Suprapubic skin (tissue), 4 donors: ENCODE measurements around the gene DCP1B. TPM values are rescaled to one million over a fixed set of nuclear protein-coding genes. Genes with fewer than 3 reads are reported as not detected.

Experiments used
- DNase-seq, 2 donors: peaks; one replicate each; pipeline ENCODE4 v3.0.0-alpha.2; 2019; ENCODE audit warnings: low spot score in 2 of 2
- H3K27ac ChIP-seq: fragments of 200-600 bp; sonication (generic); one replicate; pipeline ENCODE4 v1.5.1; 2019
- H3K27me3 ChIP-seq: fragments of 200-600 bp; sonication (generic); one replicate; pipeline ENCODE4 v1.5.1; 2019
- H3K36me3 ChIP-seq: fragments of 200-600 bp; sonication (generic); one replicate; pipeline ENCODE4 v1.5.1; 2019
- H3K4me1 ChIP-seq: fragments of 200-600 bp; sonication (generic); one replicate; pipeline ENCODE4 v1.5.1; 2019
- H3K4me3 ChIP-seq: fragments of 200-600 bp; sonication (generic); one replicate; pipeline ENCODE4 v1.5.1; 2019; ENCODE audit warnings: mild to moderate bottlenecking
- H3K9me3 ChIP-seq: fragments of 200-600 bp; sonication (generic); one replicate; pipeline ENCODE4 v1.5.1; 2019
- EP300 ChIP-seq: sonication (generic); formaldehyde crosslinking; IDR thresholded peaks from one replicate; pipeline ENCODE4 v1.6.1; 2017; ENCODE audit warnings: antibody characterized with exemption
- POLR2A ChIP-seq, 2 donors: fragments of 450-650 bp; IDR thresholded peaks; one replicate each; pipeline ENCODE4 v1.6.1; 2017; ENCODE audit warnings: antibody characterized with exemption in 2 of 2, mild to moderate bottlenecking in 2 of 2, moderate library complexity in 2 of 2
- POLR2AphosphoS5 ChIP-seq, 3 donors: sonication (generic); formaldehyde crosslinking; IDR thresholded peaks; one replicate each; pipeline ENCODE4 v1.6.1; 2017; ENCODE audit warnings: antibody characterized with exemption in 3 of 3
- WGBS: methylation state at CpG from one replicate; pipeline ENCODE4 v1.1.5; 2018; 5-methylcytosine and 5-hydroxymethylcytosine counted together
- total RNA-seq, 4 donors: library from RNA; depleted of rRNA; stranded (reverse); fragments of >200 nt; gene quantifications; one replicate each; pipeline ENCODE4 v1.1.0, GENCODE V29; 2016
- TF ChIP-seq, protein P1 (sequence below), 2 donors: fragments of 200-600 bp in 1 of 2; fragments of 450-650 bp in 1 of 2; sonication (generic) in 1 of 2; IDR thresholded peaks; one replicate each; pipeline ENCODE4 v1.5.1; 2016 to 2019; ENCODE audit warnings: antibody characterized with exemption in 2 of 2, mild to moderate bottlenecking in 1 of 2, moderate library complexity in 1 of 2

Gene DCP1B
- total RNA-seq, 4 donors from 2014 or later = 11.5 to 19.5 (median 13.3) TPM

DNA sequence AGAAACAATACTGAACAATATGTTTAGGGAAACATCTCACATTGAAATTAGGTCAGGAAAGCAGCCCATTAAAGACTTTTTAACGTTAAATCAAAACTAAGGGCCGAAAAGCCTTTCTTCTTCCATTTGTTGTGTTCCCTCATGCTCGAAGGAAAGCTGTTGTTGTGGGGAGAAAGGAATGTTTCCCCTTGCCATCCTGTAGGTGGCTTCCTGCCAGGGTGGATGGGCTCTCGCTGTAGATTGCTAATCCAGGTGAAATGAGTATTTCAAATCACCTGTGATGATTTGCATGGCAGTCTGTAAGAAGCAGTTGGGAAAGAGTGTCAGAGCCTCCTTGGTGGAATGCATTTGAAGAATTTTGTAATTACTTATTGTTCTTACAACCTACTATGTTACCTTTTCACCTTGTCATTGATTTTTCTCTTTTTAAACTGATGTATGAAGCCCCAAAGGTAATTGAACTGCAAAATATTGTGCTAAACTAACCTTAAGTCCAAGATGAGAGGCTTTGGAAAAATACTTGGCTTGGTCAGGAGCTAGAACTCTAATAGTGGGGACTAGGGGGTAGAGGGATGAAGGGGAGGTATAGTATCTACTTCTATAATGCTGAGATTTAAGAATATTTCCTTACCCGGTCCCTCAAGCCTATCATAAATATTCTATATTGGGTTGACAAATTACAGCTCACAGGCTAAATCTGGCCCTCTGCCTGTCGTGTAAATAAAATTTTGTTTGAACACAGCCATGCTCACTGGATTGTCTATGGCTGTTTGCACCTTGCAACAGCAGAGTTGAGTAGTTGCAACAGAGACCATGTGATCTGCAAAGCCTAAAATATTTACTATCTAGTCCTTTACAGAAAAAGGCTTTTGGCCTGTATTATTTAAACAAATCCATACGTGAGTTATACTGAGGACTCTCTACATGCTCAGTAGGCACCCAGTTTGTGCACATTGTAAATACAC, 7.7 kb upstream of the DCP1B start:
- TF ChIP-seq EP300 = no peak
- TF ChIP-seq, protein P1, sequence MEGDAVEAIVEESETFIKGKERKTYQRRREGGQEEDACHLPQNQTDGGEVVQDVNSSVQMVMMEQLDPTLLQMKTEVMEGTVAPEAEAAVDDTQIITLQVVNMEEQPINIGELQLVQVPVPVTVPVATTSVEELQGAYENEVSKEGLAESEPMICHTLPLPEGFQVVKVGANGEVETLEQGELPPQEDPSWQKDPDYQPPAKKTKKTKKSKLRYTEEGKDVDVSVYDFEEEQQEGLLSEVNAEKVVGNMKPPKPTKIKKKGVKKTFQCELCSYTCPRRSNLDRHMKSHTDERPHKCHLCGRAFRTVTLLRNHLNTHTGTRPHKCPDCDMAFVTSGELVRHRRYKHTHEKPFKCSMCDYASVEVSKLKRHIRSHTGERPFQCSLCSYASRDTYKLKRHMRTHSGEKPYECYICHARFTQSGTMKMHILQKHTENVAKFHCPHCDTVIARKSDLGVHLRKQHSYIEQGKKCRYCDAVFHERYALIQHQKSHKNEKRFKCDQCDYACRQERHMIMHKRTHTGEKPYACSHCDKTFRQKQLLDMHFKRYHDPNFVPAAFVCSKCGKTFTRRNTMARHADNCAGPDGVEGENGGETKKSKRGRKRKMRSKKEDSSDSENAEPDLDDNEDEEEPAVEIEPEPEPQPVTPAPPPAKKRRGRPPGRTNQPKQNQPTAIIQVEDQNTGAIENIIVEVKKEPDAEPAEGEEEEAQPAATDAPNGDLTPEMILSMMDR (IDR thresholded peaks at IDR 0.05) = no peak
- WGBS = 82% methylated on average over 7 of the region's 7 CpGs
- no peak overlapping the region for H3K27ac ChIP-seq
- H3K27me3 ChIP-seq = no peaks in the 10 kb centered on the region
- H3K4me1 ChIP-seq = no peaks in the 10 kb centered on the region
- DNase-seq = no peak
- no peaks in the 10 kb centered on the region for H3K36me3 ChIP-seq
- H3K9me3 ChIP-seq = no peaks in the 10 kb centered on the region
- H3K4me3 ChIP-seq = no peak overlapping the region

DNA sequence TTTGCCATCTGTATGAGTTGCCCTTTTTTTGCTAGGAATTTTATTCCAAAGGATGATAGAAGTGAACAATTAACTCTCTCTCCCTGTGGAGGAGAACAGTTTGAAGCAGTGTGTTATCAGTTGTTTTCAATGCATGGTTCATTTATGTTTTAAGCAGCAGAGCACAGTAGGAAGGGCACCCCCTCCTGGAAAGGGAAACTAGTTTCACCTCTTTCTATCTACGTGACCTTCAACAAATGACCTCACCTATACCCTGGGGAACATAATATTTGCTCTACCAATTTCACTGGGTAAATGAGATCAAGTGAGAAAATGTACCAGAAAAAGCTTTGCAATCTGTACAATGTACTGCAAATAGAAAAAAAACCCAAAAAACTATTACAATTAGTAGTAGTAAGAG, 5.4 kb upstream of the DCP1B start:
- no peaks in the 10 kb centered on the region for H3K9me3 ChIP-seq
- H3K27ac ChIP-seq = no peak overlapping the region
- no peak overlapping the region for H3K4me3 ChIP-seq
- H3K36me3 ChIP-seq = no peaks in the 10 kb centered on the region
- TF ChIP-seq POLR2A (IDR thresholded peaks at IDR 0.05) (no peak), EP300 (no peak), POLR2AphosphoS5 (IDR thresholded peaks at IDR 0.05) (no peak)
- TF ChIP-seq, protein P1 (IDR thresholded peaks at IDR 0.05) = no peak
- H3K27me3 ChIP-seq = no peaks in the 10 kb centered on the region
- no peak for DNase-seq
- 38% methylated on average over 1 of the region's 1 CpG for WGBS
- peaks cover 4% of the 10 kb centered on the region for H3K4me1 ChIP-seq

DNA sequence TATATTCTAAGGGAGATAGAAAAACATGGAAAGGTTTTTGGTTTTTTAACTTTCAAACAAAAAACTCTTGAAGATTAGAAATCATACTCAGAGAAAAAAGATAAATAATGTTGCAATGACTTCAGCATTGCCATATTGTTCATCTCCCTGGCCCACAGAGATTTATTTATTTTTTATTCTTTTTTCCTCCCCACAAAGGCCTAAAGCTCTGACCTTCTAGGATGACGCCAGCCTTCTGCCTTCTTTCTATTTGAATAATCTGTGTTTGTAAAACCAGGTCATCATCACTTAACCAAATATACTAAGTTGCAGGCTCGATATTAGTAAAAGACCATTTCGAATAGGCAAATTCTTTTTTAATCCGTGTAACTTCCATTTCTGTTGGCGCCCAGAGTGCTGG, 4.4 kb upstream of the DCP1B start:
- H3K27ac ChIP-seq = no peak overlapping the region
- no peaks in the 10 kb centered on the region for H3K9me3 ChIP-seq
- no peak overlapping the region for H3K4me3 ChIP-seq
- no peaks in the 10 kb centered on the region for H3K36me3 ChIP-seq
- H3K4me1 ChIP-seq = peaks cover 6% of the 10 kb centered on the region
- 92% methylated on average over 5 of the region's 5 CpGs for WGBS
- no peaks in the 10 kb centered on the region for H3K27me3 ChIP-seq
- no peak for TF ChIP-seq EP300
- TF ChIP-seq, protein P1 (IDR thresholded peaks at IDR 0.05) = no peak
- TF ChIP-seq POLR2AphosphoS5 (IDR thresholded peaks at IDR 0.05) = no peak
- no peak for TF ChIP-seq POLR2A (IDR thresholded peaks at IDR 0.05)
- no peak for DNase-seq

DNA sequence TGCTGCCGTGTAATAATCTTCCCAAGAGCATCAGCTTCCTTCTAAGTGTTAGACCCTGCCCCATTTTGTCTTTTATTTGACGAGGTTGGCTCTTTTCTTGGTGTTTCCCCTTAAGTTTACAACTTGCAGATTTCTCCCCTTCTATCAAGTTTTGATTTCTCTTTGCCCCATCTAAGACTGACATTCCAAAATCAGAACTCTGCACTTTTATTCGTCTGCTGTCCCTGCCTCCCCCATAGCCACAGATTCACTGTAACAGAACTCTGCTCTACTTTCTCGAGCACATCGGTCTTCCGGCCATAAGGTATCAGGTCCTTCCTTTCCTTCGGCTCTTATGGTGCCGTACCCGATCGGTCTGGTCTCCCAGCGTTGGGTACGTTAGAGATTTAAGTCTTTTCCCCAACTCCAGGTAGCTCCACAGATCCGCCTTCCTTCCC, 563 bp downstream of the DCP1B start:
- Histone ChIP-seq H3K9me3 (no peaks in the 10 kb centered on the region), H3K27me3 (no peaks in the 10 kb centered on the region), H3K4me1 (peaks cover 23% of the 10 kb centered on the region), H3K36me3 (no peaks in the 10 kb centered on the region), H3K27ac (peak overlapping the region; percentile 94), H3K4me3 (peak overlapping the region; percentile 87)
- no peak for TF ChIP-seq POLR2AphosphoS5 (IDR thresholded peaks at IDR 0.05)
- no peak for TF ChIP-seq EP300
- TF ChIP-seq, protein P1 (IDR thresholded peaks at IDR 0.05) = no peak
- no peak for TF ChIP-seq POLR2A (IDR thresholded peaks at IDR 0.05)
- WGBS = under 1% methylated on average over 13 of the region's 13 CpGs
- DNase-seq = no peak

DNA sequence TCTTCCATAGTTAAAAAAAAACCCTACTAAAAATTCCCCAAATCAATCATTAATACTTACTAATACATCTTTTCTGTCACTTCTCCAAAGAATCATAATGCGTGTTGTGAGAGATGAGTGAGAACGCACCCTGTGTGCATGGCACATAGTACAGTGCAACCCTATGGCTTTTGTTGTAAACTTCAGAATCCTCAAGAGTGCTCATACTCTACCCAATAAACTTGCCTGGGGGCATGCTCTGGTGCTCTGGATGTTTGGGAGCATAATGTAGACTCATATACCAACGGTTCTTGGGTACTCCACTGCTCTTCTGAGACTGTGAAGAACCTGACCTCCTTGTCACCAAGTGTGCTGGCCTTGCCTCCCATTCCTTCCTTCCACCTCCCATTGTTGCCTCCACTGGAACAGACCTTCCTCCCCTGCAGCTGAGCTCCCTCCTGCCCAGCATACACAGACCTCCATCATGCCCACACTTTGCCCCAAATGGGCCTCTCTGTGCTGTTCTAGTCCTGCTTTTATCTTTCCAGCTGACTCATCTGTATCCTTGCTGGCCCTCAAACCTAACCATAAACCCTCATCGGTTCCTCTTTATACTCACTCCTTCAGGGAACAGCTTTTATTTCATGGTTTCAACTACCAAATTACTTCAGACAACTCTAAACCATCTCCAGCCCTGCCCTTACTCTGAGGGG, 8.9 kb downstream of the DCP1B start:
- H3K4me1 ChIP-seq = no peaks in the 10 kb centered on the region
- WGBS = 93% methylated on average over 4 of the region's 4 CpGs
- peaks cover 36% of the 10 kb centered on the region for H3K36me3 ChIP-seq
- H3K4me3 ChIP-seq = no peak overlapping the region
- TF ChIP-seq, protein P1 (IDR thresholded peaks at IDR 0.05) = no peak
- TF ChIP-seq POLR2A (IDR thresholded peaks at IDR 0.05) = no peak
- no peak for TF ChIP-seq POLR2AphosphoS5 (IDR thresholded peaks at IDR 0.05)
- no peak for TF ChIP-seq EP300
- H3K27me3 ChIP-seq = no peaks in the 10 kb centered on the region
- H3K9me3 ChIP-seq = no peaks in the 10 kb centered on the region
- no peak for DNase-seq
- H3K27ac ChIP-seq = no peak overlapping the region
